K562 (cell line): ENCODE measurements around the gene TMEM135. TPM values are rescaled to one million over a fixed set of nuclear protein-coding genes. Genes with fewer than 3 reads are reported as not detected.

Experiments used
- ATAC-seq: fragments of 200-7000 bp; cut with Tn5 transposase; 3 replicates; pipeline ENCODE4 v1.9.1; 2020; ENCODE audit warnings: moderate library complexity
- BruUV-seq: library from RNA; stranded (reverse); fragments of 400-500 nt; replicated peaks from 2 replicates; lab custom pipeline; 2021; lab: Mats Ljungman, UMichigan
- CTCF ChIA-PET: fragments of 300-600 bp; formaldehyde crosslinking; extraction: SDS; loops from one replicate; lab custom pipeline; 2021; ENCODE audit warnings: low intra/inter-chr PET ratio; lab: Yijun Ruan, JAX
- POLR2A ChIA-PET: fragments of 300-600, 350-650 bp; sonication (Branson Sonifier 250); formaldehyde crosslinking; extraction: SDS; loops from one replicate; lab custom pipeline; 2021; ENCODE audit warnings: antibody characterized with exemption, inconsistent platforms; lab: Yijun Ruan, JAX
- DNase-seq, 4 experiments: peaks; one replicate each; pipeline versions ENCODE4 v3.0.0 to v3.0.0-alpha.2; 2011 to 2018; ENCODE audit warnings: low spot score in 3 of 4, mixed read lengths in 3 of 4; ENCODE audit errors: extremely low read depth in 1 of 4
- FAIRE-seq: peaks from 2 replicates; lab custom pipeline; 2011; peaks lifted over from hg19 to GRCh38; lab: Jason Lieb, UNC
- H2AFZ ChIP-seq: 2 replicates; pipeline ENCODE4 v1.6.0; 2011; ENCODE audit warnings: low read depth, low read length, control low read depth, inconsistent platforms
- H3K27ac ChIP-seq: fragments of 200-600 bp; 3 replicates; pipeline ENCODE4 v1.8.0; 2011; ENCODE audit warnings: low read depth, mild to moderate bottlenecking, control low read depth, inconsistent platforms, low read length, moderate library complexity, mixed read lengths; ENCODE audit errors: extremely low read depth
- H3K27me3 ChIP-seq, 2 experiments: fragments of 300-600 bp in 1 of 2; 2 replicates in 1 of 2; 3 replicates in 1 of 2; pipeline versions ENCODE4 v1.6.0 to v1.8.0; 2011; ENCODE audit warnings: inconsistent platforms in 2 of 2, low read length in 2 of 2, mild to moderate bottlenecking in 1 of 2, mixed read lengths in 1 of 2, moderate library complexity in 1 of 2; ENCODE audit not compliant: control insufficient read depth in 2 of 2, insufficient read depth in 2 of 2
- H3K36me3 ChIP-seq: fragments of 300-600 bp; 3 replicates; pipeline ENCODE4 v1.8.0; 2011; ENCODE audit warnings: mild to moderate bottlenecking, low read length, inconsistent platforms; ENCODE audit not compliant: control insufficient read depth, insufficient read depth
- H3K4me1 ChIP-seq, 2 experiments: fragments of 200-600 bp in 1 of 2; replicated peaks in 1 of 2; 2 replicates in 1 of 2; 3 replicates in 1 of 2; pipeline versions ENCODE4 v1.5.1 to v1.8.0; 2011; ENCODE audit warnings: inconsistent platforms in 2 of 2, low read length in 2 of 2, mild to moderate bottlenecking in 1 of 2, mixed read lengths in 1 of 2, moderate library complexity in 1 of 2; ENCODE audit not compliant: control insufficient read depth in 2 of 2, insufficient read depth in 2 of 2
- H3K4me2 ChIP-seq: 2 replicates; pipeline ENCODE4 v1.6.1; 2011; ENCODE audit warnings: low read length, control low read depth, inconsistent platforms, mixed read lengths; ENCODE audit not compliant: insufficient read depth
- H3K4me3 ChIP-seq: fragments of 200-600 bp; sonication (generic), shearing (Covaris generic); 2 replicates; pipeline ENCODE4 v1.5.1; 2016; ENCODE audit warnings: control low read depth, inconsistent platforms
- H3K79me2 ChIP-seq: fragments of 200-600 bp; 3 replicates; pipeline ENCODE4 v1.8.0; 2011; ENCODE audit warnings: low read length, inconsistent platforms; ENCODE audit not compliant: control insufficient read depth, insufficient read depth
- H3K9ac ChIP-seq, 2 experiments: 2 replicates each; pipeline versions ENCODE4 v1.6.0 to v1.6.1; 2011; ENCODE audit warnings: low read depth in 2 of 2, low read length in 2 of 2, control low read depth in 1 of 2, inconsistent platforms in 1 of 2, mild to moderate bottlenecking in 1 of 2, mixed read lengths in 1 of 2; ENCODE audit not compliant: insufficient read depth in 1 of 2
- H3K9me1 ChIP-seq: one replicate; pipeline ENCODE4 v1.6.0; 2011; ENCODE audit warnings: inconsistent platforms, mild to moderate bottlenecking, low read length, moderate library complexity; ENCODE audit not compliant: control insufficient read depth, insufficient read depth
- H3K9me3 ChIP-seq: replicated peaks from 2 replicates; pipeline ENCODE4 v1.5.1; 2011; ENCODE audit warnings: low read depth, low read length, inconsistent platforms; ENCODE audit not compliant: control insufficient read depth, insufficient read depth
- H4K20me1 ChIP-seq: replicated peaks from 2 replicates; pipeline ENCODE4 v1.6.1; 2011; ENCODE audit warnings: low read length, inconsistent platforms, mixed read lengths; ENCODE audit not compliant: control insufficient read depth, insufficient read depth
- GABPB1 ChIP-seq: sonication (generic); formaldehyde crosslinking; IDR thresholded peaks from 2 replicates; pipeline ENCODE4 v1.8.0; 2022; ENCODE audit warnings: mild to moderate bottlenecking, missing genetic modification reagents
- HOMEZ ChIP-seq: fragments of 250-450 bp; sonication (Bioruptor Pico); IDR thresholded peaks from 2 replicates; pipeline ENCODE4 v1.4.0; 2020; ENCODE audit warnings: mild to moderate bottlenecking, moderate library complexity
- HOXB6 ChIP-seq: fragments of 250-450 bp; sonication (Bioruptor Pico); IDR thresholded peaks from 2 replicates; pipeline ENCODE4 v1.5.1; 2022; ENCODE audit warnings: mild to moderate bottlenecking, borderline replicate concordance
- KLF13 ChIP-seq: fragments of 450-650 bp; IDR thresholded peaks from 2 replicates; pipeline ENCODE4 v1.6.1; 2016; ENCODE audit warnings: missing genetic modification characterization, low read depth, mild to moderate bottlenecking, missing compliant biosample characterization, moderate library complexity, borderline replicate concordance
- MYBL2 ChIP-seq, 2 experiments: fragments of 450-650 bp in 1 of 2; sonication (generic) in 1 of 2; formaldehyde crosslinking in 1 of 2; IDR thresholded peaks; 2 replicates each; pipeline versions ENCODE4 v1.6.1 to v1.8.1; 2017 to 2022; ENCODE audit warnings: borderline replicate concordance in 1 of 2, inconsistent platforms in 1 of 2, low read depth in 1 of 2, mild to moderate bottlenecking in 1 of 2, missing genetic modification reagents in 1 of 2, moderate library complexity in 1 of 2
- ZBTB40 ChIP-seq, 2 experiments: fragments of 450-650 bp in 1 of 2; sonication (generic) in 1 of 2; formaldehyde crosslinking in 1 of 2; IDR thresholded peaks; 2 replicates each; pipeline versions ENCODE4 v1.7.1 to v1.9.0; 2016 to 2022; ENCODE audit warnings: inconsistent platforms in 1 of 2, mild to moderate bottlenecking in 1 of 2, missing genetic modification reagents in 1 of 2
- ZNF408 ChIP-seq: fragments of 250-450 bp; sonication (Bioruptor Pico); IDR thresholded peaks from 2 replicates; pipeline ENCODE4 v1.4.0; 2020; ENCODE audit warnings: low read depth, mild to moderate bottlenecking, moderate library complexity
- WGBS: fragments of 100-300 bp; shearing (Covaris generic); methylation state at CpG from one replicate; pipeline ENCODE4 v1.1.6; 2016; ENCODE audit warnings: low coverage, mixed read lengths; ENCODE audit not compliant: insufficient coverage; ENCODE audit errors: missing lambda C conversion rate; 5-methylcytosine and 5-hydroxymethylcytosine counted together
- in situ Hi-C: fragments of 300-500 bp; cut with MboI; formaldehyde crosslinking; loops from 4 replicates; pipeline ENCODE4 v1.15.0; 2018; ENCODE audit warnings: inconsistent platforms, mixed read lengths
- intact Hi-C: fragments of 100-400 bp; cut with micrococcal nuclease; formaldehyde crosslinking; loops from 2 replicates; pipeline ENCODE4 v1.14.2; 2022
- polyA plus RNA-seq, 8 experiments: library from polyadenylated mRNA; depleted of rRNA in 4 of 8; stranded (reverse) in 5 of 8; unstranded in 3 of 8; fragments of >200 nt; fragmentation: Nextera tagmentation in 2 of 8; fragmentation: Illumina TruSeq in 1 of 8; extraction: Ambion mirVana in 2 of 8; extraction: Trizol in 1 of 8; gene quantifications; 2 replicates each; pipeline versions ENCODE4 v1.2.1 to v1.2.3, GENCODE V29; 2011 to 2014; ENCODE audit warnings: inconsistent platforms in 1 of 8, missing spikeins in 1 of 8
- total RNA-seq, 7 experiments: library from RNA; depleted of rRNA in 6 of 7; stranded (reverse); fragments of >200 nt in 6 of 7; fragmentation: Illumina TruSeq in 2 of 7; extraction: Trizol in 2 of 7; gene quantifications; 2 replicates each; pipeline versions ENCODE4 v1.2.1 to v1.2.3, GENCODE V29; 2011 to 2021; ENCODE audit warnings: low replicate concordance in 1 of 7

Gene TMEM135
- total and polyA plus RNA-seq, 9 of the 15 experiments (the other 6 are each of a cell fraction or from before 2014, with no cell fraction given): 17.3 to 53.6 (median 24.9) TPM

DNA sequence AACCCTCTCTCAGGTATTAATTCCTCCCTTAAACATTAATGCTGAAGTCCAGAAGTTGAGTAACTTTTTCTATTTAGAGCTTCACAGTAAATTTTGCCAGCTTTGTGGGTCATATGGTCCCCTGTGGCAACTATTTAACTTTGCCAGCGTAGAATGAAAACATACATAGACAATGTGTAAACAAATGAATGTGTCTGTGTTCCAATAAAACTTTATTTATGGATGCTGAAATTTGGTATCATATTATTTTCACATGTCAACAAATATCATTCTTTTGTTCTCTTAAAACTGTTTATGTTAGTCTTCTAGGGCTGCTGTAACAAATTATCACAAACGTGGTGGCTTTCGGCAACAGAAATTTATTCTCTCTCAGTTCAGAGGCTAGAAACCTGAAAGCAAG lies 85.1 kb downstream of the TMEM135 start:
- in situ Hi-C loops (no loop called here), intact Hi-C loops (no loop called here)
- 61% methylated on average over 3 of the region's 3 CpGs for WGBS
- Histone ChIP-seq H3K79me2 (peaks cover 3% of the 10 kb centered on the region; the same call in 1 of the 3 replicates), H3K9me3 (no peaks in the 10 kb centered on the region), H3K4me2 (no peak overlapping the region), H3K27me3 (no peaks in the 10 kb centered on the region), H3K4me1 (no peaks in the 10 kb centered on the region), H3K27ac (no peak overlapping the region), H3K36me3 (no peaks in the 10 kb centered on the region), H4K20me1 (no peaks in the 10 kb centered on the region), H3K4me3 (no peak overlapping the region), H3K9ac (no peak overlapping the region), H2AFZ (no peak overlapping the region), H3K9me1 (no peaks in the 10 kb centered on the region)
- DNase-seq: no peak
- CTCF ChIA-PET: no interaction called here
- POLR2A ChIA-PET: no interaction called here
- ATAC-seq: no peak
- no peak for TF ChIP-seq HOXB6 (CRISPR knock-in tag)
- no peak for TF ChIP-seq HOMEZ
- TF ChIP-seq GABPB1 (CRISPR knock-in tag): no peak
- no peak for TF ChIP-seq MYBL2 (IDR thresholded peaks at IDR 0.05; ENCODE audit: low read depth)
- TF ChIP-seq MYBL2 (CRISPR knock-in tag; IDR thresholded peaks at IDR 0.05; ENCODE audit: borderline replicate concordance): no peak
- no peak for TF ChIP-seq ZNF408 (CRISPR knock-in tag)
- TF ChIP-seq ZBTB40 (IDR thresholded peaks at IDR 0.05): peak; percentile 84
- 0 out of 2 replicates have a peak, but pooled peaks have one; percentile 32 for TF ChIP-seq ZBTB40 (CRISPR knock-in tag; IDR thresholded peaks at IDR 0.05)
- TF ChIP-seq KLF13 (tag): no peak
- BruUV-seq: no TSS peak
- no peak for FAIRE-seq
